GM19328 (cell line): ENCODE measurements around the gene CPSF6.
"Not testable (repeated sequence)": the region's sequence is repeated elsewhere in the genome, so short reads cannot be mapped to it uniquely, and the experiment has no call there.

Source experiments
- ATAC-seq: cut with Tn5 transposase; IDR thresholded peaks from one replicate; pipeline ENCODE4 v1.9.1; 2021; ENCODE audit warnings: mild to moderate bottlenecking, moderate library complexity; ENCODE audit not compliant: unreplicated experiment

CPSF6 gene

GRCh38 chr12:69239352-69239921, at the start of gene CPSF6:
Gene CPSF6, plus strand, starts transcription at chr12:69239569. Its CDS starts 78 bp downstream, at chr12:69239647.
- peak; percentile 92 for ATAC-seq

DNA sequence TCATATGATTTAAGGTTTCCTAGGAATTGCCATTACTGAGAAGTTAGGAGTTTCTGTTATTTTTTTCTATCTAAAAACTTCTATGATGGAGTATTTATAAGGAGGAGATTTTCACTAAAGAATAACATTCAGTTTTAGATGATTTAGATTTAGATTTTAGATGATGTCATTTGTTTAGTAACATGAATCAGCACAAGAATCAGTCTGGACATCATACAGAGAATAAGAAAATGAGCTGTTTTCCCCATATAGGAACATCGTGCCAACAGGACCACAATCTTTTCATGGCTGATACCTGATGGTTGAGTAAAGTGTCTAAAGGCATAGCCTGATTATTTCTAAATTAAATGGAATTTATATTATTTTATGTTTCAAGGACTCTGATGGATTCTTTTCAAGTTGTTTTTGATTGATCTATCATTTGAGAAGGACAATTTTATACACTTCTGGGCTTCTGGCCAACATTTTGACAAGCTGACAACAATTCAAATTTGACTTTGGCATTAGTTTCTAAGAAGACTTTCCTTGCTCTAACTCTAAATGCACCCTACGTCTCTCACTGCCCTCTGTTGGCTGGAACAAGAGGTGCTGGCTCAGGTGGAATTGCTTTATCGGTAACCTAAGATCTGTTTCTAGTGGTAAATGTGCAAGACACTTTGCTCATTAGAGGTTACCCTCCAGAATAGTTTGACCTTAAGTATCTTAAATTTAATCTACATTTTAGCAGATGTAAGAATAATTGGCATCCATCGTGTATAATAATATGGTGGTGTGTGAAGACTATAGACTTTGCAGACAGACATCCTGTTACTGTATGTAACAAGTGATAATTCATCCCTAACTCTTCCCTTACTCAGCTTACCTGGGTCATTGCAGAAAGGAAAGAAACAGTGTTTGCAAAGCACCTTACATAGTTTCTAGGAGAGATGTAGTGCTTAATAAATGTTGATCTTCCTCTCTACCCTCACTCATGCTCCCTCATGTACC, 42.8 kb upstream of the CPSF6 start:
- no peak for ATAC-seq

DNA sequence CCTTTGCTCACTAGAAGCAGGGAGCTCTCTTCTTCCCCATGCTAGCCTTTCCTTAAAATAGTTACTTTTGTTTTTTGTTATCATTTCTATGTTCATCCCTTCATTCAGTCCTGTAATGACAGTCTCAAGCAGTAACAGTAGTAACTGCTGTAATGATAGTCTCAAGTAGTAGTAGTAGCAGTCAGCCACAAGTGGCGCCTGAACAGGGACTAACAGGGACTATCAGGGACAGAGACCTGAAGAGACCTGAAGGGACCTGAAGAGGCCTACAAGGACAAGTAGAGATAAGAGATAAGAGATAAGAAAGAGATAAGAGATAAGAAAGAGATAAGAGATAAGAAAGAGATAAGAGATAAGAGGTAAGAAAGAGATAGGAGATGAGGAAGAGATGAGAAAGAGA, 39.4 kb upstream of the CPSF6 start:
- ATAC-seq: not testable (repeated sequence)

- no peak for ATAC-seq
Measured at GRCh38 chr12:69204191-69204590, 35.2 kb upstream of the CPSF6 start.

DNA sequence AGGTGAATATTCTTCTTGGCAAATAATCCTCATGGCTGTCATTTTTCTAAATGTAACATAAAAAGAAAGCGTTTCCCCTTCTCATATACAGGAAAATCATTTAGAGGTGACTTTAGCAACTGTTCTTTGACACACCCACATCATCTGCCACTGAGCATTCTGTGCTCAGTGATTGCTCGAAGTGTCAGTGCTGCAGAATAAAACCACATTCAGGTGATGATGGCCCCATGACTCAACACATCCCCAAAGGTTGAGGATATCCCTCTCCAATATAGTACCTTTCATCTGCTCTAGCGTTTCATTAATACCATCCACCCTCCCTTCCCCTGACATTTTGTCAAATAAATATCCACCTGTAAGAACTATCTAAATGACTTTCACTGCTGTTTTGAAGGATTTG, 28.7 kb upstream of the CPSF6 start:
- no peak for ATAC-seq

DNA sequence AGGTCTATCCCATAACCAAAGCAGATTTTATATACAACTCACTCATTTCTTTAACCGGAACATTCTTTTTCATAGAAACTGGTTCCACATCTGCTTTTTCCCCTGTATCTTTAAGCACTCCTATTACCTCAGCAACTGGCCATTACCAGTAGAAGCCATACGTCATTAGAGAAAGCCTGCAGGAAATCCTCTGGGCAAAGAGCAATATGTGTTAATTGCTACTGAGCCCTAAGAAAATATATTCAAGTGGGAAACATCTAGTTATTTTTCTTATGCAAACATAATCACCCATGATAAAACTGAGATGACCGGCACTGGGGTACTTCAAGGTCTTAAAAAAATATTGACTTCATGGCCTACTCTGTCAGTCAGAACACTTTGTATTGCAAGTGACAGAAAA, 28.2 kb upstream of the CPSF6 start:
- no peak for ATAC-seq

GRCh38 chr12:69214169-69214568, 25.2 kb upstream of the CPSF6 start:
- ATAC-seq: no peak

DNA sequence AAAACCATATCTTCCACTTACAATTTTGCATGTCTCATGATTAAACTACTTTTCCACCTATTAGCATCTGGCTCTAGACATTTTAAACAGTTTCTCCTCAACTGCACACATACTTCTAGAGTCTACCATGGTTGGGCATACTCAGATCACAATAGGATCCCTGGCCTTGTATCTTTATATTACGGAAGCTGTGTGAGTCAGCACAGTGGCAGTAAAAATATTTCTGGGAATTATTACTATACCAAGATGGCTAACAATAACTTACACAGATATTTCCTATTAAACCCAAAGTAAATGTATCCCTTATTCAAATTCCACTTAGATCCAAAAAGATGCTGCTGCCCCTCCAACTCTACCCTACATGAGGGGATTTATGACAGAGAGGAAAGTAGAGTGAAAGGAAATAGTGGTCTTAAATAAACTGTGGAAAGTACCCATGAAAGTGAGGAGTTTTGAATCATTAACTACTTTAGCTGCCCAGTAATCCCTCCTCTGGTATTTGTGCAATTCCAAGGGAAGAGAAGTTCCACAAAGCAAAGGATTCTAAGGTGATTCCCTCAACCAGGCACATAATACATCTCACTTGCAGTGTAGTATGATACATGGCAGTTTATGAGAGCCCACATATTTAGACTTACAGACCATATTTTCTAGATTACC, 14.0 kb upstream of the CPSF6 start:
- no peak for ATAC-seq

- ATAC-seq: no peak
Measured at GRCh38 chr12:69231479-69231878, 7.9 kb upstream of the CPSF6 start.

- peak; percentile 3 for ATAC-seq
Measured at GRCh38 chr12:69238589-69239351, 599 bp upstream of the CPSF6 start.

DNA sequence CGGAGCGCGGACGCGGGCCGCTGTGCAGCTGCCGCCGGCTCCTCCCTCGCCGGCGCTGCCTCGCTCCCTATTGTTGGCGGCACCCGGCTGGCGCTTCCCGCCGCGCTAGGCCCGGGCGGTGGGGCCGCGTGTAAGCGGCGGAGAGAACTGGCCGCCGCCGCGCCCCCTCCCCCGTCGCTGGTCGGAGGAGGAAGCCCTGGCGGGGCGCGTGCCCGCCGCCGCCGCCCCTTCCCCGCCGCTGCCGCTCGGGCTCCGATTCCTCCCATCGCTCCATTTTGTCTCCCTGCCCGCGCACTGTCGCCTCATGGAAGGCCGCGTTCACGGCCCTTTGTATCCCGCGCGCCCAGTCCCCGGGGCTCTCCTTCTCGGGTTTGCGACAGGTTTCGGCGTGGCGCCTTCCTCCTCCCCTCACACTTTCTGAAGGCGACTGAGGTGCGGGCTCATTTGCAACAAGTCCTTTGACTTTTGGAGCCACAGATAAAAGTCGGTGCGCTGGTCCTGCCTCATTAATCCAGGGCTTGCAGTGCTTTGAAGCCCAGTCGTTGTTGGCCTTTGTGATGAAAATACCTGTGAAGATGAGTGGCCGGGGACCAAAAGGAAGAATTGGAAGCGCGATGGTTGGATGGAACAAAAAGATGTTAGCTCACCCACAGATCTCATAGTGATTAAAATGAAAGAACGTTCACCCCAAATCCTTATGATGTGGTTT, 707 bp downstream of the CPSF6 start:
- ATAC-seq: peak; percentile 34

DNA sequence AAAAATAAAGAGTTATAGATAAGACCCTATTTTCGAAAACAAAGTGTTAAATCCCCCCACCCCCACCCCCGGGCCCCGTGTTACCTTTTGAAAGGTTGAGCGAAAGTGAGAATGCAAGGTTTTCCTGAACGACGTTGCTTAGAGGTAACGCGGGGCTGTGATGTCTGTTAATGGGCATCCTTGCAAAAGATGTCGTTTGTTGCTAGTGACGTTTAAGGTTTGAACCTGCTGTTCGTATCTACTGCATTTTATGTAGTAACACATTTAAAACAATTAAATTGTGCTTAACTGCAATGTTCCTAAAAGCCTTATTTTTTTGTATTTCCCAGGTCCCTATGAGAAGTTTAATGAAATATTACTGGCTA, 1.2 kb downstream of the CPSF6 start:
- no peak for ATAC-seq

- ATAC-seq: no peak
Measured at GRCh38 chr12:69241438-69242092, 2.2 kb downstream of the CPSF6 start.

- peak; percentile 20 for ATAC-seq
Measured at GRCh38 chr12:69243099-69244084, 4.0 kb downstream of the CPSF6 start.

GRCh38 chr12:69247268-69248018, 8.1 kb downstream of the CPSF6 start:
- no peak for ATAC-seq

GRCh38 chr12:69252033-69252432, 12.7 kb downstream of the CPSF6 start:
- ATAC-seq: no peak

DNA sequence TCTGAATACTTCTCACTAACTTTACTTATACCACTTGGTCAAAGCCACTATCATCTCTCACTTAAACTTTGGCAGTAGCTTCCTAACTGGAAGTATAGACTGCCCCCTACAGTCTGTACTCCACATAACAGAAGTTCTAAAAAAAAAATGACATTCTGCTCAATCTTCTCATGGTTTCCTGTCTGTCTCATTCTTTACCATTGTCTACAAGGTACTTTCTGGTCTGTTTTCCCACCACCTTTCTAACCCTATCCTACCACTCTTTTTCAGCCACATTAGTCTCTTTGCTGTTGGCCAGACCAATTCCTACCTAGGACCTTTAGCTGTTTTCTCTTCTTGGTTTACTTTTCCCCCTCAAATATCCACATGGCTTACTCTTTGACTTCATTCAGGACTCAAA, 14.7 kb downstream of the CPSF6 start:
- ATAC-seq: no peak

DNA sequence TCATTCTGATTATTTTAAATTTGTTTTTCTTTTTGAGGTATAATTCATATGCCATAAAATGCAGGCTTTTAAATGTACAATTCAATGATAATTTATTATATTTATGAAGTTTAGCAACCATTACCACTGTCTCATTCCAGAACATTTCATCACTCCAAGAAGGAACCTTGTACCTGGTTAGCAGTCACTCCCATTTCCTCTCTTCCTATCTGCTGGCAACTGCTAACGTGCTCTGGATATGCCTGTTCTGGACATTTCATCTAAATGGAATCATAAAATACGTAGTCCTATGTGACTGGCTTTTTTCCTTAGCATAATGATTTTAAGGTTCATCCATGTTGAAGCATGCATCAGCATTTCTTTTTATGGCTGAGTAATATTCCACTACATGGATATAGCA, 15.5 kb downstream of the CPSF6 start:
- no peak for ATAC-seq
